ENCODE measurements around the gene AKT1.

DNA sequence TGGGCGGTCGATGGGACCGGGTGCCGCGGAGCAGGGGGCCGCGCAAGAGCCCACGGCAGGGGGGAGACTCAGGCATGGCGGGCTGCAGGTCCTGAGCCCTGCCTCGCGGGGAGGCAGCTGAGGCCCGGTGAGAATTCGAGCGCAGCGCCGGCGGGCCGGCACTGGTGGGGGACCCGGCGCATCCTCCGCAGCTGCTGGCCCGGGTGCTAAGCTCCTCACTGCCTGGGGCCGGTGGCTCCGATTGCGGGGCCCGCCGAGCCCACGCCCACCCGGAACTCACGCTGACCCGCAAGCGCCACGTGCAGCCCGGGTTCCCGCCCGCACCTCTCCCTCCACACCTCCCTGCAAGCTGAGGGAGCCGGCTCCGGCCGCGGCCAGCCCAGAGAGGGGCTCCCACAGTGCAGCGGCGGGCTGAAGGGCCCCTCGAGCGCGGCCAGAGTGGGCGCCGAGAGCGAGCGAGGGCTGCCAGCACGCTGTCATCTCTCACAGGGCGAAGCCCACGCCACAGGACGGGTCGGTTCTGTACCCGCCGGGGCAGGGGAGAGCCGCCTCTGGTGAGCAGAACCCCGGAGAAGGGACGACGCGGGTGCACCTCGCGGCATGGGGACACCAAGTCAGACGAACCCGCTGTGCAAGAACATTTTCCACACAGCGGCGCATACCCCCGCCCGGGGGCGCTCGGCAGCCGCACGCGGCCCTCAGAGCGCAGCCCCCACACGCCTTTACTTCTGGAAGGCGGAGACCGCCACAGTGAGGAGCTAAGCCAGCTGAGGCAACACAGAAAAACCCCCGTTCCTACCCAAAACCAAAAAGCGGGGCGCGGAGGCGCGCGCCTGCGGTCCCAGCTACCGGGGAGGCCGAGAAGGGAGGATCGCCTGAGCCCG, 43.8 kb downstream of the AKT1 start:
- TF ChIP-seq CTCF (conservative IDR thresholded peaks at IDR 0.05): no peak
- TF ChIP-seq ZFX (IDR thresholded peaks at IDR 0.05): no peak
